Fibroblast of villous mesenchyme (primary cell): Measurements from ENCODE around the gene APOM. TPM values are rescaled to one million over a fixed set of nuclear protein-coding genes. Genes with fewer than 3 reads are reported as not detected.

Experiments
- DNase-seq: peaks from one replicate; pipeline ENCODE4 v3.0.0-alpha.2; 2010; ENCODE audit warnings: low read depth
- H3K4me3 ChIP-seq: 2 replicates; pipeline ENCODE4 v1.5.1; 2011; ENCODE audit warnings: low read depth, mild to moderate bottlenecking, low read length
- CTCF ChIP-seq: IDR thresholded peaks from 2 replicates; pipeline ENCODE4 v1.5.1; 2012; ENCODE audit warnings: low read depth, mild to moderate bottlenecking, low read length; ENCODE audit not compliant: insufficient read depth
- total RNA-seq: library from RNA; depleted of rRNA; stranded (reverse); fragments of >200 nt; gene quantifications from 2 replicates; pipeline ENCODE4 v1.2.3, GENCODE V29; 2012

APOM gene
- total RNA-seq, 1 donor: 0.43 TPM

DNA sequence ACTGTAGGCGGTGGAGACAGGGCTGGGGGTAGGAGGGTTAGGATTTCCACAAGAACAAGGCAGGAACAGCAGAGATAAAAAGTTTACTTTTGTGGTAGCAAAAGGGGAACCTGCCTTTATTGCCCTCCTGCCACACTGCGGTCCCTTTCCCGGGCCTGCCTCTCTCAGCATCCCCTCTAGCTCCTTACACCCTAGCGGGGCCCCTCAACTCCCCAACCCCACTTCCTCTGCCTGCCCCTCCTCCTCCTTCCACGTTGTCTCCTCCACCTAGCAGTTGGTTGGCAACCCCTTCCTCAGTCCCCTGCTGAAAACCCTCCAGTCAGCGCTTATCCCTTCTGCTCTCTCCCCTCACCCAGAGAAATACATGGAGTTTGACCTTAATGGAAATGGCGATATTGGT, 39.9 kb upstream of the APOM start:
- no peak for TF ChIP-seq CTCF
- H3K4me3 ChIP-seq: no peak overlapping the region
- DNase-seq: no peak

DNA sequence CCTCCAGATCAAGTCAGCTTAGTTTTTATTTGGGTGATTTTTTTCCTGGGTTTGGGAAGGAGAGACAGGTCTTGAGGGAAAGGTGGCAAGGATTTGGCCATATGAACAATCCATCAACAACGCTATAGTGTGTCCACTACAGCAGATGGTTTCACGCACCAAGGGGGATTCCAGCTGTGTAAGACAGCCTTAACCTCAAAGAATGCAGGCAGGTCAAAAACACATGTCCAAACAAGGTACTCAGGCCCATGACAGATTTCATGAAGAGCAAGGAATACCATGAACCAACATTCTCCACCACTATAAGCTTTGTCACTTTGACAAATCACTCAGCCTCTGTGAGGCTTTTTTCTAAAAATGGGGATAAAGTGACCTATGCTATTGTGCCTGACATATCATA, 38.7 kb upstream of the APOM start:
- no peak for DNase-seq
- H3K4me3 ChIP-seq: no peak overlapping the region
- TF ChIP-seq CTCF: no peak

DNA sequence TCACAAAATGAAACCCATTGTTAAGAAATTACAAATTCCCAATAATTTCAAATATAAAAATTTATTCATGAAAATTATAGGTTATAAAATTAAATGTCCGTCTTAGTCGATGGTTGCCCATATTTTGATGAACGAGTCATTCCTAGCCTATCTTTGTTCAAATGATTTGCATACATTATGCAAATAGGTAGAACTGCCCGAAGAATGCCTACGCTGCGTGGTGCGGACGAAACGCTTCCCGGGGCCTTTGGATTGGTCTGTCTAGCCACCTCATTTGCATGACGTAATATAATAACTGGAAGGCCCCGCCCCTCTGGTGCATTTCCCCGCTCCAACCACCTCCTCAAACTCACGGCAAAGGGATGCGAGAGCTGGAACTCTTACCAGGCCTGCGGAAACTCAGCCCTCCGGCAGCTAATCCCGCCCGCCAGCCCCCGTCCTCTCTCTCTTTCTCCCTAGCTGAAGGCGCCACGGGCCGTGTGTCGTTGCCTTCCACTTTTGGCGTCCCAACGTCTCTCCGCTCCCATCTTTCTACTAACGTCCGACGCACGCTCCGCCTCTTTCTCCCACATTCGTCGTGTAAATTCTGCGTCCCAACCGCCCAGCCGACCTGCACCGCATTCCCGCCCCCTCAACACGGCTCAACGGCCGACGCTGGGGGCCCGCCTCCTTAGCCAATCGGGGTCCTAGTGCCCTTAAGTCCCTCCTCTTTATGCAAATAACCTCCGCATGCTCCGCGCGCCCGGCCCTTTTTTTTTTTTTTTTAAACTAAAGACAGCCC, 35.7 kb upstream of the APOM start:
- DNase-seq: peak; percentile 100
- TF ChIP-seq CTCF: no peak
- peak overlapping the region; percentile 77 for H3K4me3 ChIP-seq

DNA sequence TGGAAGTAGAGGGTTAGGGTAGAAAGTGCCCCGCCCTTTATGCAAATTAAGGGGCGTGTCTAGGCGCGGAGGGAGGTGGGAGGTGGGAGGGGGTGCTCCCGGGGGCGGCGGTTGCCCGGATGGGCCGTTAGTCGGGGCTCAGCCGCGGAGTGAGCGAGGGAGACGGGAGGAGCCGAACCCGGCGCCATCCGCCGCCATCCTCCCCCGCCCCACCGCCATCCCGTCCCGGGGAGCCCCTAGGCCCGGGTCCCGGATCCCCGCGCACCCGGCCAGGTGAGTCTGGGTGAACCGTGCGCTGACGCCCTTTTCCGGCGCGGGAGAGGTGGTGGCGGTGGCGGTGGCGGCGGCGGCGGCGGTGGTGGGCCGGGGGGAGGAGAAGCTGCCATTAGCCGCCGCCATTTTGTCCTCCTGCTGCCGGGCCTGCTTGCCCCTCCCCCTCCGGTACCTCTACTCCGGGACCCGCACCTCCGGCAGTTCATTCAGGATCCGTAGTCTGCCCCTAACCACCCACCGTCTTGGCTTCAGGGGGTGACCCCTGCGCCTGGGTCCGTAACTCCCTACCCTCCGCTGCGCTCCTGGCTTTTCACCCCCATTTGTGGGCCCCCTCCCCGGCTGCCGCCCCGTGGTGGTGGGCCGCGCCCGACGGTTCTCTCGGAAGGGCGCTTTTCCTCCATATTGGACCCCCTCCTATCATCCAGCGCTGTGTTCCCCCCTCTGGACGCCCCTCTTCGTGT, 34.9 kb upstream of the APOM start, which contains the start of gene PRRC2A:
Gene PRRC2A (plus strand): TSS at position 130 of the 734 bp plus-strand sequence. CDS start 2,075 bp downstream, outside the sequence.
- no peak for TF ChIP-seq CTCF
- H3K4me3 ChIP-seq: peak within 1 kb of the TSS; percentile 77
- DNase-seq: no peak

DNA sequence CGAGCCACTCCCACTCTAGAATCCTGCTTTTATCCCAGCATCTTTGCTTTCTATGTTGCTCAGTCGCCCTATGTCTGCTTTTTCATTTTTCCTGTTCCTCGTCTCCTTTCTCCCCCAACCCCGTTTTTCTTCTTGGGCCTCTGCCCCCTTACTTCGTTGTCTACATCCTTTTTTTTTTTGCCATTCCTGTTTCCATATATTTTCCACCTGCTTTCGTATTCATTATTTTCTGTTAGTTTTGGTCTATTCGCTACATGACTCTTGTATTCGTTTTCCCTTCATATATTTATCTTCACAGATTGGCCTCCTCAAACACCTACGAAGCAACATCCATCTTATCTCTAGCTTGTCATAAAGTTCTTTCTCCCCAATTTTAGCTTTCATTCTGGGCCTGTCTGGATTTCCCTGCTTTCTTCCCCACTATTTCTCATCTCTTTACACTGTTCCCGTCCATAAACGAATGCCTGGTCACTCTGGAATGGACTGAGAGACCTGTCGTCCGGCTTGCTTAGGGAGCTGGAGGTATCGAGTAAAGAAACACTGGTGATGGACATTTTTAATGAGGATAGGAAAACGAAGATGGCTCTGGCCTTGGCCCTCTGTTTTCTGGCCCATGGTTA, 34.3 kb upstream of the APOM start:
- DNase-seq: no peak
- no peak for TF ChIP-seq CTCF
- H3K4me3 ChIP-seq: peak overlapping the region; percentile 77

- peak overlapping the region; percentile 77 for H3K4me3 ChIP-seq
- DNase-seq: peak; percentile 46
- no peak for TF ChIP-seq CTCF
Observed at GRCh38 chr6:31621991-31622390, 33.7 kb upstream of the APOM start.
